OCI-LY3 (cell line): ENCODE measurements around the gene PDK1.

Experiments used
- H2AFZ ChIP-seq: fragments of 200-600, 300-600 bp; shearing (Covaris generic); 2 replicates; pipeline ENCODE4 v1.6.0; 2014; ENCODE audit warnings: antibody characterized with exemption, low read depth, low read length
- H3K27ac ChIP-seq: fragments of 200-600, 300-600 bp; sonication (generic); 2 replicates; pipeline ENCODE4 v1.5.1; 2014; ENCODE audit warnings: mild to moderate bottlenecking, low read length, moderate library complexity, mixed read lengths
- H3K27me3 ChIP-seq: fragments of 200-600, 300-600 bp; sonication (generic); 2 replicates; pipeline ENCODE4 v1.6.1; 2014; ENCODE audit warnings: low read depth, low read length, mixed read lengths
- H3K36me3 ChIP-seq: fragments of 200-600, 300-600 bp; sonication (generic); replicated peaks from 2 replicates; pipeline ENCODE3; 2014; ENCODE audit warnings: low read depth, low read length, mixed read lengths
- H3K4me1 ChIP-seq: fragments of 300-600, 200-600 bp; sonication (generic); 2 replicates; pipeline ENCODE4 v1.6.1; 2014; ENCODE audit warnings: low read length, mixed read lengths
- H3K4me2 ChIP-seq: fragments of 200-600, 300-600 bp; sonication (generic); 2 replicates; pipeline ENCODE4 v1.6.1; 2014; ENCODE audit warnings: low read length, mixed read lengths
- H3K4me3 ChIP-seq: fragments of 300-600, 200-600 bp; sonication (generic); 2 replicates; pipeline ENCODE4 v1.5.1; 2014; ENCODE audit warnings: antibody characterized with exemption, mild to moderate bottlenecking, low read length, moderate library complexity
- H3K79me2 ChIP-seq: fragments of 300-600, 200-600 bp; shearing (Covaris generic); 2 replicates; pipeline ENCODE4 v1.6.1; 2014; ENCODE audit warnings: mild to moderate bottlenecking, low read length, mixed read lengths
- H3K9ac ChIP-seq: fragments of 300-600, 200-600 bp; shearing (Covaris generic); 2 replicates; pipeline ENCODE4 v1.6.0; 2014; ENCODE audit warnings: mild to moderate bottlenecking, low read length, moderate library complexity
- H3K9me3 ChIP-seq: fragments of 200-600, 300-600 bp; shearing (Covaris generic); 2 replicates; pipeline ENCODE4 v1.6.1; 2014; ENCODE audit warnings: low read length, mixed read lengths; ENCODE audit not compliant: insufficient read depth
- H4K20me1 ChIP-seq: fragments of 200-600, 300-600 bp; sonication (generic); 2 replicates; pipeline ENCODE4 v1.6.1; 2016; ENCODE audit warnings: low read length, mixed read lengths; ENCODE audit not compliant: insufficient read depth
- EZH2phosphoT487 ChIP-seq: fragments of 200-600 bp; shearing (Covaris generic); IDR thresholded peaks from 2 replicates; pipeline ENCODE4 v1.6.1; 2018; ENCODE audit warnings: antibody characterized with exemption, mixed run types, low read depth
- TF ChIP-seq, protein P1 (sequence below): fragments of 200-600, 300-600 bp; sonication (generic); IDR thresholded peaks from 2 replicates; pipeline ENCODE4 v1.5.1; 2014; ENCODE audit warnings: antibody characterized with exemption, low read length, low read depth

The PDK1 gene

GRCh38 chr2:172642301-172643020, 86.6 kb downstream of the PDK1 start:
- no peak overlapping the region for H3K27ac ChIP-seq
- no peaks in the 10 kb centered on the region for H3K36me3 ChIP-seq
- no peak overlapping the region for H3K4me2 ChIP-seq
- H3K79me2 ChIP-seq = no peaks in the 10 kb centered on the region
- TF ChIP-seq, protein P1, sequence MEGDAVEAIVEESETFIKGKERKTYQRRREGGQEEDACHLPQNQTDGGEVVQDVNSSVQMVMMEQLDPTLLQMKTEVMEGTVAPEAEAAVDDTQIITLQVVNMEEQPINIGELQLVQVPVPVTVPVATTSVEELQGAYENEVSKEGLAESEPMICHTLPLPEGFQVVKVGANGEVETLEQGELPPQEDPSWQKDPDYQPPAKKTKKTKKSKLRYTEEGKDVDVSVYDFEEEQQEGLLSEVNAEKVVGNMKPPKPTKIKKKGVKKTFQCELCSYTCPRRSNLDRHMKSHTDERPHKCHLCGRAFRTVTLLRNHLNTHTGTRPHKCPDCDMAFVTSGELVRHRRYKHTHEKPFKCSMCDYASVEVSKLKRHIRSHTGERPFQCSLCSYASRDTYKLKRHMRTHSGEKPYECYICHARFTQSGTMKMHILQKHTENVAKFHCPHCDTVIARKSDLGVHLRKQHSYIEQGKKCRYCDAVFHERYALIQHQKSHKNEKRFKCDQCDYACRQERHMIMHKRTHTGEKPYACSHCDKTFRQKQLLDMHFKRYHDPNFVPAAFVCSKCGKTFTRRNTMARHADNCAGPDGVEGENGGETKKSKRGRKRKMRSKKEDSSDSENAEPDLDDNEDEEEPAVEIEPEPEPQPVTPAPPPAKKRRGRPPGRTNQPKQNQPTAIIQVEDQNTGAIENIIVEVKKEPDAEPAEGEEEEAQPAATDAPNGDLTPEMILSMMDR = no peak
- TF ChIP-seq EZH2phosphoT487 = no peak
- H3K4me1 ChIP-seq = peaks cover 5% of the 10 kb centered on the region
- H2AFZ ChIP-seq = no peak overlapping the region
- no peak overlapping the region for H3K4me3 ChIP-seq
- H4K20me1 ChIP-seq = no peaks in the 10 kb centered on the region
- H3K27me3 ChIP-seq = no peaks in the 10 kb centered on the region
- H3K9me3 ChIP-seq = no peaks in the 10 kb centered on the region
- H3K9ac ChIP-seq = no peak overlapping the region

DNA sequence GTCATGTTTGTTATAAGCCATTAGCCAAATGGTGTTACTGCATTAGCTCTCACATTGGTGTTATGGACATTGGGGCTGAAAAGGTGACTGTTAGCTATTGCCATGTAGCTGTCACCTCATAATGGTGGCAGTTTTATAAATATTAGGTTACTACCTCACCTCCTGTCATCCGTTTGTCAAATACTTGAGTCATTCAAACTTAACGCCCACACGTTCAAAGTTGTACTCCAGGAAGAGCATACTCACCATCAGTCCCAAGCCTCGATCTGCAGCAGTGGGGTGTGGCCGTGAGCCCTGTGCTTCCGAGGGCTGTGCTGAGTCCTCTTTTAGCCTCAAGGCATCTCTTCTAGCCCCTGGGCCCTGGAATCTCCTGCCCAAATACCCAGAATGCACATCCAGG, 87.3 kb downstream of the PDK1 start:
- Histone ChIP-seq H3K27me3 (no peaks in the 10 kb centered on the region), H4K20me1 (no peaks in the 10 kb centered on the region), H3K36me3 (no peaks in the 10 kb centered on the region), H2AFZ (no peak overlapping the region), H3K9me3 (no peaks in the 10 kb centered on the region), H3K4me1 (peaks cover 5% of the 10 kb centered on the region), H3K4me3 (no peak overlapping the region), H3K27ac (no peak overlapping the region), H3K4me2 (no peak overlapping the region), H3K79me2 (no peaks in the 10 kb centered on the region), H3K9ac (no peak overlapping the region)
- TF ChIP-seq, protein P1 = no peak
- TF ChIP-seq EZH2phosphoT487 = no peak

GRCh38 chr2:172647439-172647838, 91.5 kb downstream of the PDK1 start:
- no peak overlapping the region for H3K27ac ChIP-seq
- TF ChIP-seq, protein P1 = no peak
- no peak for TF ChIP-seq EZH2phosphoT487
- H3K9ac ChIP-seq = no peak overlapping the region
- H3K9me3 ChIP-seq = no peaks in the 10 kb centered on the region
- H3K36me3 ChIP-seq = no peaks in the 10 kb centered on the region
- no peak overlapping the region for H2AFZ ChIP-seq
- no peaks in the 10 kb centered on the region for H3K27me3 ChIP-seq
- no peak overlapping the region for H3K4me3 ChIP-seq
- peaks cover 5% of the 10 kb centered on the region for H3K4me1 ChIP-seq
- H3K4me2 ChIP-seq = no peak overlapping the region
- no peaks in the 10 kb centered on the region for H3K79me2 ChIP-seq
- no peaks in the 10 kb centered on the region for H4K20me1 ChIP-seq

GRCh38 chr2:172655091-172655837, 99.4 kb downstream of the PDK1 start:
- Histone ChIP-seq H3K79me2 (no peaks in the 10 kb centered on the region), H3K9ac (no peak overlapping the region), H3K4me2 (no peak overlapping the region), H2AFZ (no peak overlapping the region), H3K4me1 (no peaks in the 10 kb centered on the region), H3K27me3 (no peaks in the 10 kb centered on the region), H3K4me3 (no peak overlapping the region), H3K36me3 (no peaks in the 10 kb centered on the region), H3K9me3 (no peaks in the 10 kb centered on the region), H4K20me1 (no peaks in the 10 kb centered on the region), H3K27ac (no peak overlapping the region)
- TF ChIP-seq EZH2phosphoT487 = no peak
- TF ChIP-seq, protein P1 = no peak
